ENCODE measurements around the gene CLCN7.

- no peak for TF ChIP-seq CHD2 (IDR thresholded peaks at IDR 0.05; ENCODE audit: low read length, partially characterized antibody)
- TF ChIP-seq RAD21 (IDR thresholded peaks at IDR 0.05; ENCODE audit: low read length): no peak
- no peak for TF ChIP-seq SIN3A (IDR thresholded peaks at IDR 0.05; ENCODE audit: borderline replicate concordance, low read depth, low read length)
- TF ChIP-seq RXRA (IDR thresholded peaks at IDR 0.05; ENCODE audit: borderline replicate concordance, low read depth): no peak
- no peak for TF ChIP-seq POLR2AphosphoS5 (IDR thresholded peaks at IDR 0.05; ENCODE audit: low read depth, low read length)
- TF ChIP-seq CTCF (IDR thresholded peaks at IDR 0.05): no peak
- TF ChIP-seq RCOR1 (IDR thresholded peaks at IDR 0.05; ENCODE audit: low read length): no peak
- TF ChIP-seq GABPA (IDR thresholded peaks at IDR 0.05; ENCODE audit: low read depth): no peak
- TF ChIP-seq GATA2 (CRISPR knock-in tag; IDR thresholded peaks at IDR 0.05): no peak
- no peak for TF ChIP-seq ELF1 (IDR thresholded peaks at IDR 0.05)
- TF ChIP-seq YY1 (IDR thresholded peaks at IDR 0.05; ENCODE audit: low read depth): no peak
- TF ChIP-seq JUND (IDR thresholded peaks at IDR 0.05): no peak
- TF ChIP-seq MAX (IDR thresholded peaks at IDR 0.05; ENCODE audit: low read depth): no peak
- no peak for TF ChIP-seq NRF1 (IDR thresholded peaks at IDR 0.05; ENCODE audit: low read depth, low read length)
These were observed 38.0 kb downstream of the CLCN7 start for GRCh38 chr16:1436731-1437355.

Measured in SK-N-SH (cell line).